Smooth muscle cell (in vitro differentiated cells): ENCODE results near the gene TMEM156. TPM values are rescaled to one million over a fixed set of nuclear protein-coding genes. Genes with fewer than 3 reads are reported as not detected.
"Not testable (repeated sequence)": the region's sequence is repeated elsewhere in the genome, so short reads cannot be mapped to it uniquely, and the experiment has no call there.

ENCODE experiments used
- DNase-seq: peaks from one replicate; lab custom pipeline; 2025; ENCODE audit not compliant: unreplicated experiment; lab: John Stamatoyannopoulos, UW
- H2AFZ ChIP-seq: fragments of 200-600 bp; sonication (generic); 2 replicates; pipeline ENCODE4 v1.6.0; 2016; ENCODE audit warnings: antibody characterized with exemption, low read depth, mild to moderate bottlenecking
- H3F3A ChIP-seq: fragments of 200-600 bp; sonication (generic); 2 replicates; pipeline ENCODE4 v1.6.0; 2017; ENCODE audit warnings: antibody characterized with exemption, low read depth
- H3K27ac ChIP-seq: fragments of 200-600 bp; sonication (generic); 2 replicates; pipeline ENCODE4 v1.5.1; 2016; ENCODE audit warnings: low read depth, mild to moderate bottlenecking
- H3K27me3 ChIP-seq: fragments of 200-600 bp; sonication (generic); 2 replicates; pipeline ENCODE4 v1.6.1; 2016; ENCODE audit warnings: low read depth, mild to moderate bottlenecking
- H3K36me3 ChIP-seq: fragments of 200-600 bp; sonication (generic); 2 replicates; pipeline ENCODE4 v1.5.1; 2016; ENCODE audit warnings: low read depth
- H3K4me1 ChIP-seq: fragments of 200-600 bp; sonication (generic); 2 replicates; pipeline ENCODE4 v1.5.1; 2016; ENCODE audit warnings: low read depth
- H3K4me2 ChIP-seq: fragments of 200-600 bp; sonication (generic); 2 replicates; pipeline ENCODE4 v1.6.0; 2016; ENCODE audit warnings: mild to moderate bottlenecking
- H3K4me3 ChIP-seq: fragments of 200-600 bp; sonication (generic); 2 replicates; pipeline ENCODE4 v1.5.1; 2016; ENCODE audit warnings: mild to moderate bottlenecking
- H3K79me2 ChIP-seq: fragments of 200-600 bp; sonication (generic); 2 replicates; pipeline ENCODE4 v1.6.0; 2016; ENCODE audit warnings: low read depth, mild to moderate bottlenecking
- H3K9ac ChIP-seq: fragments of 200-600 bp; sonication (generic); 2 replicates; pipeline ENCODE4 v1.6.0; 2016; ENCODE audit warnings: low read depth
- H3K9me3 ChIP-seq: fragments of 200-600 bp; sonication (generic); replicated peaks from 2 replicates; pipeline ENCODE4 v1.5.1; 2016; ENCODE audit warnings: low read depth
- H4K20me1 ChIP-seq: fragments of 200-600 bp; sonication (generic); 2 replicates; pipeline ENCODE4 v1.6.0; 2016; ENCODE audit warnings: low read depth
- CTCF ChIP-seq: fragments of 200-600 bp; sonication (generic); IDR thresholded peaks from 2 replicates; pipeline ENCODE4 v1.5.1; 2017; ENCODE audit warnings: borderline replicate concordance, mild to moderate bottlenecking, antibody characterized with exemption; ENCODE audit not compliant: insufficient read depth, poor library complexity, severe bottlenecking
- WGBS: methylation state at CpG from one replicate; pipeline ENCODE4 v1.1.7; 2016; ENCODE audit warnings: low lambda C conversion rate; 5-methylcytosine and 5-hydroxymethylcytosine counted together
- polyA plus RNA-seq: library from polyadenylated mRNA; unstranded; fragments of >200 nt; fragmentation: Nextera tagmentation; extraction: Ambion mirVana; gene quantifications from 2 replicates; pipeline ENCODE4 v1.2.1, GENCODE V29; 2016
- total RNA-seq: library from RNA; depleted of rRNA; stranded (reverse); fragments of >200 nt; gene quantifications from 2 replicates; pipeline ENCODE4 v1.2.3, GENCODE V29; 2014

Gene TMEM156
- total and polyA plus RNA-seq, 2 experiments from 2014 or later: 0.04 TPM; not detected in 1

- Histone ChIP-seq H3K27ac (no peak overlapping the region), H3K9ac (no peak overlapping the region), H2AFZ (no peak overlapping the region), H3K4me2 (no peak overlapping the region), H3K9me3 (no peaks in the 10 kb centered on the region), H3K4me3 (no peak overlapping the region), H3K36me3 (no peaks in the 10 kb centered on the region), H4K20me1 (no peaks in the 10 kb centered on the region), H3F3A (no peaks in the 10 kb centered on the region), H3K4me1 (no peaks in the 10 kb centered on the region), H3K79me2 (no peaks in the 10 kb centered on the region), H3K27me3 (no peaks in the 10 kb centered on the region)
- 94% methylated on average over 3 of the region's 3 CpGs for WGBS
- no peak for TF ChIP-seq CTCF
- DNase-seq: no peak
Measured at GRCh38 chr4:38993683-38994082, 38.5 kb downstream of the TMEM156 start.

GRCh38 chr4:38990241-38990640 lies 42.0 kb downstream of the TMEM156 start:
- no peak for TF ChIP-seq CTCF
- DNase-seq: no peak
- over 99% methylated on average over 5 of the region's 5 CpGs for WGBS

GRCh38 chr4:38989487-38989886 lies 42.7 kb downstream of the TMEM156 start:
- Histone ChIP-seq H3K27me3 (no peaks in the 10 kb centered on the region), H2AFZ (no peak overlapping the region), H3K36me3 (no peaks in the 10 kb centered on the region), H3K4me3 (no peak overlapping the region), H3K27ac (no peak overlapping the region), H3K9me3 (no peaks in the 10 kb centered on the region), H3K9ac (no peak overlapping the region), H3F3A (no peaks in the 10 kb centered on the region), H3K4me1 (peaks cover 20% of the 10 kb centered on the region), H3K79me2 (no peaks in the 10 kb centered on the region), H3K4me2 (no peak overlapping the region), H4K20me1 (no peaks in the 10 kb centered on the region)
- WGBS: 87% methylated on average over 6 of the region's 6 CpGs
- no peak for DNase-seq
- no peak for TF ChIP-seq CTCF

More at GRCh38 chr4:38990241-38990640, 42.0 kb downstream of the TMEM156 start:
- H3K4me1 ChIP-seq: peaks cover 12% of the 10 kb centered on the region
- no peak overlapping the region for H3K9ac ChIP-seq
- H3F3A ChIP-seq: no peaks in the 10 kb centered on the region
- no peak overlapping the region for H3K4me2 ChIP-seq
- no peak overlapping the region for H2AFZ ChIP-seq
- H3K27ac ChIP-seq: no peak overlapping the region
- no peaks in the 10 kb centered on the region for H3K79me2 ChIP-seq
- no peaks in the 10 kb centered on the region for H3K9me3 ChIP-seq
- no peak overlapping the region for H3K4me3 ChIP-seq
- H3K27me3 ChIP-seq: no peaks in the 10 kb centered on the region
- H4K20me1 ChIP-seq: no peaks in the 10 kb centered on the region
- H3K36me3 ChIP-seq: no peaks in the 10 kb centered on the region

- H3K27me3 ChIP-seq, H3K36me3 ChIP-seq, H3K9ac ChIP-seq, H3F3A ChIP-seq, H3K27ac ChIP-seq, H3K79me2 ChIP-seq, H3K4me2 ChIP-seq, DNase-seq, H4K20me1 ChIP-seq, H3K4me3 ChIP-seq, H3K9me3 ChIP-seq, H2AFZ ChIP-seq: not testable (repeated sequence)
- 63% methylated on average over 8 of the region's 9 CpGs for WGBS
- H3K4me1 ChIP-seq: peaks cover 25% of the 10 kb centered on the region
Measured at GRCh38 chr4:38988353-38988752, 43.9 kb downstream of the TMEM156 start.
